ENCODE data around the gene AGTR1.

DNA sequence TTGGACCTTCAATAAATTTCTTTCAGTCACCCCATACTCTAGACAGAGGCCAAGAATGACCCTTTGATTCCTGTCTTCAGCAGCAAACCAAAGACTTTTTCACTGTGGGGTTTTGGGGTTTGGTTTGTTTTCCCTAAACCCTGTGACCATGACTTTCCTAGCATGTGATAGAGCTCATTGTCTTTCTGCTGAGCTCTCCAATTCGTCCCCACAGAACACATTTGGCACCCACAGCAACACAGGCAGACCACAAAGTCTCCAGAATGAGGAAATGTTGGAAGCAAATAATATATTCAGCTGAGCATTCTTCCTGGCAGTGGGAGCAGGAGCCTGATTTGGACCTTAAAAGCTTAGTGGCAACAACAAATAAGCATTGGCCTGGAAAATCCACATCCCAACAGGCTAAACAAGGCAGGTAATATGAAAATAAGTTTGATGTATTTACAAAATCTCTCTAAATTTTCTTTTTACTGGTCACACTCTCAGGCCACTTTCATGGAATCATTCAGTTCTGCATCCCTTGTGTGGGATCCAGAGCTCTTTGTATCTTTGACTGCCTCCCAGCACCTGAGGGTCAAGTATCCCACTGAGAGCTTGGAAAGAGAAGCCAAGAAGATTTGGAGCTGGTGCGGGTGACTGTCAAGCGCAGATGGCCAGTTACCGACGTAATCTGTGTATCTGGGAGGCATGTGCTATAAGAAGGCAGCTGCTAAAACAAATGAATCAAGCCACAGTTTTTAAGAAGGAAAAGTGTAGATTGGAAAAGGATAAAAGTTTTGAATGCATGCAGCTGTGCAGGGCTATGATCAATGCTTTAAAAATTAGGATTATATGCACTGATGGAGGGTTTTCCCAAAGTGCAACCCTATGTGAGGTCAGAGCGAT lies 93.4 kb downstream of the AGTR1 start:
- TF ChIP-seq, protein P1, sequence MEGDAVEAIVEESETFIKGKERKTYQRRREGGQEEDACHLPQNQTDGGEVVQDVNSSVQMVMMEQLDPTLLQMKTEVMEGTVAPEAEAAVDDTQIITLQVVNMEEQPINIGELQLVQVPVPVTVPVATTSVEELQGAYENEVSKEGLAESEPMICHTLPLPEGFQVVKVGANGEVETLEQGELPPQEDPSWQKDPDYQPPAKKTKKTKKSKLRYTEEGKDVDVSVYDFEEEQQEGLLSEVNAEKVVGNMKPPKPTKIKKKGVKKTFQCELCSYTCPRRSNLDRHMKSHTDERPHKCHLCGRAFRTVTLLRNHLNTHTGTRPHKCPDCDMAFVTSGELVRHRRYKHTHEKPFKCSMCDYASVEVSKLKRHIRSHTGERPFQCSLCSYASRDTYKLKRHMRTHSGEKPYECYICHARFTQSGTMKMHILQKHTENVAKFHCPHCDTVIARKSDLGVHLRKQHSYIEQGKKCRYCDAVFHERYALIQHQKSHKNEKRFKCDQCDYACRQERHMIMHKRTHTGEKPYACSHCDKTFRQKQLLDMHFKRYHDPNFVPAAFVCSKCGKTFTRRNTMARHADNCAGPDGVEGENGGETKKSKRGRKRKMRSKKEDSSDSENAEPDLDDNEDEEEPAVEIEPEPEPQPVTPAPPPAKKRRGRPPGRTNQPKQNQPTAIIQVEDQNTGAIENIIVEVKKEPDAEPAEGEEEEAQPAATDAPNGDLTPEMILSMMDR (IDR thresholded peaks at IDR 0.05): no peak
- TF ChIP-seq TP53 (CRISPR knock-in tag; IDR thresholded peaks at IDR 0.05): no peak
- TF ChIP-seq CBX8 (IDR thresholded peaks at IDR 0.05): no peak
- TF ChIP-seq, protein P2, sequence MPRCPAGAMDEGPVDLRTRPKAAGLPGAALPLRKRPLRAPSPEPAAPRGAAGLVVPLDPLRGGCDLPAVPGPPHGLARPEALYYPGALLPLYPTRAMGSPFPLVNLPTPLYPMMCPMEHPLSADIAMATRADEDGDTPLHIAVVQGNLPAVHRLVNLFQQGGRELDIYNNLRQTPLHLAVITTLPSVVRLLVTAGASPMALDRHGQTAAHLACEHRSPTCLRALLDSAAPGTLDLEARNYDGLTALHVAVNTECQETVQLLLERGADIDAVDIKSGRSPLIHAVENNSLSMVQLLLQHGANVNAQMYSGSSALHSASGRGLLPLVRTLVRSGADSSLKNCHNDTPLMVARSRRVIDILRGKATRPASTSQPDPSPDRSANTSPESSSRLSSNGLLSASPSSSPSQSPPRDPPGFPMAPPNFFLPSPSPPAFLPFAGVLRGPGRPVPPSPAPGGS (IDR thresholded peaks at IDR 0.05): no peak
- no peak for TF ChIP-seq POLR2A (IDR thresholded peaks at IDR 0.05; ENCODE audit: low read length)
